GM21526 (cell line): Measurements from ENCODE around the gene ATP5MG.
"Not testable (repeated sequence)": the region's sequence is repeated elsewhere in the genome, so short reads cannot be mapped to it uniquely, and the experiment has no call there.

Source experiments
- ATAC-seq: cut with Tn5 transposase; IDR thresholded peaks from one replicate; pipeline ENCODE4 v1.9.1; 2021; ENCODE audit warnings: moderate library complexity; ENCODE audit not compliant: unreplicated experiment, low FRiP score

The ATP5MG gene

DNA sequence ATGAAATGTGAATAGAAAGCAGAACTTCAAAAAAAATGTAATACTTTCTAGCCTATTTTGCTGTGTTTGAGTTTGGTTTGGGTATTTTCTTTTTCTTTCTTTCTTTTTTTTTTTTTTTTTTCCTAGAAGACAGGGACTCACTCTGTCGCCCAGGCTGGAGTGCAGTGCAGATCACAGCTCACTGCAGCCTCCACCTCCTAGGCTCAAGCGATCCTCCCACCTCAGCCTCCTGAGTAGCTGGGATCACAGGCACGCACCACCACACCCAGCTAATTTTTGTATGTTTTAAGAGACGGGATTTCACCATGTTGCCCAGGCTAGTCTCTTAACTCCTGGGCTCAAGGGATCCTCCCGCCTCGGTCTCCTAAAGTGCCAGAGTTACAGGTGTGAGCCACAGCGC, 1.2 kb downstream of the ATP5MG start:
- ATAC-seq: not testable (repeated sequence)

GRCh38 chr11:118406599-118407166, 5.3 kb downstream of the ATP5MG start:
- no peak for ATAC-seq

DNA sequence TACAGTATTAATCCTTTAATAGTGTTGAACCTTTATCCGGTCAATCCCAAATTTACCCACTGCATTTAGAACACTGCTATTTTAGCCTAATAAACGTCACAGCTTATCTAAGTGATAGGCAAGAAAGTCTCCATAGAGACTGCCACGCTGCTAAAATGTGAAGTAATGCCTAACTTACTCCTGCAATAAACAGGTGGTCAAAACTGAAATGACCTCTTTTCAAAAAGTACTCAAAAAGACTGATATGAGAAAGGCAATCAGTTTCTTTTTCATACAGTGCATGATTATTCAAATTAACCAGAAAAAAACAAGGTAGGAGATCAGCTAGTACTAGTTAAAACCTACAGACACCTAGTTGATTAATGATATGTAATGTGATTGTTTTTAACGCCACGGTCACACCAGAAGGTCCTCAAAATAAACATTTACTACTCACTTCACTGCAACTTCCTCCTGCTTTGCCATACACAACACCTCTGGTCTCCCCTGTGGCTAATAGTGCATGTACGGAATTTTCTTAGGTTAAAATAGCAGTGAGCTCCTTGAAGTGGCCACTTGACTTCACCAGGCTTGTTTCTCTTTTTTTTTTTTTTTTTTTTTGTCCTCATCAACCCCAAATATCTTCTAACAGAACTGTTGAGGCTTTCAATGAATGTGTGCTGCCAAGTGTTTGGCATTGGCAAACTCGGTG, 8.8 kb downstream of the ATP5MG start:
- ATAC-seq: no peak

DNA sequence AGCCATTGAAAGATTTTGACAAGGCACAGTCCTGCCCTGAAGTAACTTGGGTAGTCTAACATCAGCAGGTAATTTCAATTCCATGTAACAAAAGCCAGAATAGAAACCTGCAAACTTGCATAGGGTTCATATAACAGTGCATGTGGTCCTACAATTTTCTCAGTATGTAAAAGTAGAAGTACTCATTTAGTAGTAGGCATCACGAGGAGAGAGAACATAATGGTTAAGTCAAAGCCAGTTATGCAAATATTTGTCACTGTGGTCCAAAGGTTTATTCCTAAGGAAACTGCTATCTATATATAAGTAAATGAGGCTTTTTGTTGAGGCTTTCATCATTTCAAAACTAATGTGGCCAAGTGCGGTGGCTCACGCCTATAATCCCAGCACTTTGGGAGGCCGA, 10.1 kb downstream of the ATP5MG start:
- ATAC-seq: no peak

DNA sequence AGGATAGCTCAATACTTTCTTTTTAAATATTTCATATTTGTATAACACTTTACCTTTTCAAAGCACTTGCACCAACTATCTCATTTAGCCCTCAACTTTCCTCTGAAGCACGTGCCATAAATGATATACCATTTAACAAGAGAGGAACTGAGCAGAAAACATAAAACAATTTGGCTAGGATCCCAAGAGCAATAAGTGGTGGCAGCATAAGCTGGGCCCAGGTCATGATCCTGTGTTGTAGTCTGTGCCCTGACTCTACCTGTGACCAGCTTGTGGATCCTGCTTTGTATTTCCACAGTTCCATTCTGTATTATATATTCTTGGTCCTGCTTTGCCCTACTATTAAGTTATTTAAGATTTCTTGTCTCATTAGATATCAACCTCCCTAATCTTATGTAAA, 11.5 kb downstream of the ATP5MG start:
- ATAC-seq: no peak

- ATAC-seq: no peak
These were observed 13.8 kb downstream of the ATP5MG start for GRCh38 chr11:118415062-118415738.

DNA sequence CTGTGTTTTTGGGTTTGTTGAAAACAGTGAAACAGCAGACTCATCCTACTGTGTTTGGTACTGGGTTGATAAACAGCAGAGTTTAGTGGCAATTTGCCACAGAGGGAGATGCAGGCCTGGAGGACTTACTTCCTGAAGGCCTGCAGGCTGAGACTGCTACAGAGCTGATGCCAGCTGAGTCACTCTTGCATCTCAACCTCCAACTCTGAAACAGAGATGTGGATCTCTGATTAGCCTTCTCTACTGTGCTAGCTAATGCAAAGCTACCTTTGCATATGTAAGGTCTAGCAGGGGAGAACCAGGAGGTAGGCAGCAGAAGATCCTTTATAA, 14.3 kb downstream of the ATP5MG start:
- no peak for ATAC-seq

- ATAC-seq: not testable (repeated sequence)
These were observed 15.5 kb downstream of the ATP5MG start for GRCh38 chr11:118416900-118417299.

GRCh38 chr11:118417801-118418200, 16.4 kb downstream of the ATP5MG start:
- ATAC-seq: no peak

- no peak for ATAC-seq
These were observed 17.4 kb downstream of the ATP5MG start for GRCh38 chr11:118418766-118419165.

DNA sequence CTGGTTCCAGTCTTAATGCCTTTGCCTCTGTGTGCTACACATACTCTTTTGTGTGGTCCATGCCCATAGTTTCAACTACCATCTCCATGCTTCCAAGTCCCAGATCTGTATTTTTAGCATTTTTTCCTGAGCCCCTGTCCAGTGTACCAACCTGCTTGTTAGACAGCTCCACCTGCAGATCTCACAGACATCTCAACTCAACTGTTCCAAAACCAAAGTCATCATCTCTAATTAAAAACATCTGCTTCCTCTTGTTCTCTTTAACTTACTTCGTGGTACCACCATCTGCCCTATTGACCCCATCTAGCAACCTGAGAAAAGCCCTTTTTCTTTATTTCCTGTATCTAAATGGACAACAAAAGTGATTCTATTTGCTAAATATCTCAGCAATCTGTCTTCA, 26.3 kb downstream of the ATP5MG start:
- ATAC-seq: no peak

GRCh38 chr11:118430956-118431355, 29.6 kb downstream of the ATP5MG start:
- no peak for ATAC-seq

DNA sequence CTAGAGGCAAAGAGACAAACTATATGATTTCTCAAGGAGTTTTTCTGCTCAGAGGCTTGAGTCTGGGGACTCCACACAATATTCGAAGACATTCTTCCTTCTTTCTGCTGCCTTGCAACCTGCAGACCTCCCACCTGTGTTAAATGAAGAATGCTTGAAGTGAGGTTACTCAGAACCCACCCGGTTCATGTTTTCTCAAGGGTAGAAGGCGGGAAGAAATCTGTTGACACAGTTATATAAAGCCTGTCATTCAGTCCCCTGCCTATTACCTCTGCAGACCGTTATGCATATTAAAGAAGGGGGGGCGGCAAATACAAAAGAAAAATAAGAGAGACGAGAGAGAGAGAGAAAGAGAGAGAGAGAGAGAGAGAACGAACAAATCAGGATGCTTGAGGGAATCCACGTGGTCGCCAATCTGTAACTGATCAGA, 32.7 kb downstream of the ATP5MG start:
- no peak for ATAC-seq

GRCh38 chr11:118434553-118435289, 33.3 kb downstream of the ATP5MG start:
- ATAC-seq: no peak

GRCh38 chr11:118435290-118435892, 34.0 kb downstream of the ATP5MG start:
- peak; percentile 17 for ATAC-seq

DNA sequence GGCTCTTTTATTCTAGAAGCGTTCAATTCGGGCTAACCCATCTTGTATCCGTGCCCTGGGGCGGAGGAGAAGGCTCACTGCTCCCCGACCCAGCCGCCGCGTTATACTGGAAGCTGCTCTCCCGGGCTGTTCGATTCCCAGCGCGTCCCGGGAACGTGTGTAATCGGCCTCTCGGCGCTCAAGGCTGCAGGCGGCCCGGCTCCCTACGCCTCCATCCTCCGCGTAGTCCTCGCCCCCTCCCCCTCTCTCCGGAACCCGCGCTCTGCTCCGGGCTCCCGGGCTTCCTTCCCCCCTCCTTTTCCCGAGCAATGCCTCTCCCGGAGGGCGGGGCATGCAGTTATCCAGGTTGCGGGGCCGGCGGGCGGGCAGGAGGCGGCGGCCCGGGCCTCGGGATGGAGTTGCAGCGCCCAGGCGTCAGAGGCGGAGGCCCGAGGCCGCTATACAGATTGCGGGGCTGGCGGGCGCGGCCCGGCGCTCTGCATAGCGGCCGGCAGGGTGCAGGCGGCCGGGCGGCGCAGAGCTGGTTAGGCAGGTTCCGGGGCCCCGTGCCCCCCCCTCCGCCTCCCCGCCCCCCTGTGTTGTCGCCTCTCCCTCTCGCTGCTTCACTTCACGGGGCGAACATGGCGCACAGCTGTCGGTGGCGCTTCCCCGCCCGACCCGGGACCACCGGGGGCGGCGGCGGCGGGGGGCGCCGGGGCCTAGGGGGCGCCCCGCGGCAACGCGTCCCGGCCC, 34.7 kb downstream of the ATP5MG start, which contains the start of gene KMT2A:
KMT2A (plus strand) TSS at position 600 of the 732 bp plus-strand sequence; CDS start at position 621, 21 bp downstream.
- peak; percentile 52 for ATAC-seq

GRCh38 chr11:118436639-118437207, 35.3 kb downstream of the ATP5MG start:
- peak; percentile 4 for ATAC-seq

DNA sequence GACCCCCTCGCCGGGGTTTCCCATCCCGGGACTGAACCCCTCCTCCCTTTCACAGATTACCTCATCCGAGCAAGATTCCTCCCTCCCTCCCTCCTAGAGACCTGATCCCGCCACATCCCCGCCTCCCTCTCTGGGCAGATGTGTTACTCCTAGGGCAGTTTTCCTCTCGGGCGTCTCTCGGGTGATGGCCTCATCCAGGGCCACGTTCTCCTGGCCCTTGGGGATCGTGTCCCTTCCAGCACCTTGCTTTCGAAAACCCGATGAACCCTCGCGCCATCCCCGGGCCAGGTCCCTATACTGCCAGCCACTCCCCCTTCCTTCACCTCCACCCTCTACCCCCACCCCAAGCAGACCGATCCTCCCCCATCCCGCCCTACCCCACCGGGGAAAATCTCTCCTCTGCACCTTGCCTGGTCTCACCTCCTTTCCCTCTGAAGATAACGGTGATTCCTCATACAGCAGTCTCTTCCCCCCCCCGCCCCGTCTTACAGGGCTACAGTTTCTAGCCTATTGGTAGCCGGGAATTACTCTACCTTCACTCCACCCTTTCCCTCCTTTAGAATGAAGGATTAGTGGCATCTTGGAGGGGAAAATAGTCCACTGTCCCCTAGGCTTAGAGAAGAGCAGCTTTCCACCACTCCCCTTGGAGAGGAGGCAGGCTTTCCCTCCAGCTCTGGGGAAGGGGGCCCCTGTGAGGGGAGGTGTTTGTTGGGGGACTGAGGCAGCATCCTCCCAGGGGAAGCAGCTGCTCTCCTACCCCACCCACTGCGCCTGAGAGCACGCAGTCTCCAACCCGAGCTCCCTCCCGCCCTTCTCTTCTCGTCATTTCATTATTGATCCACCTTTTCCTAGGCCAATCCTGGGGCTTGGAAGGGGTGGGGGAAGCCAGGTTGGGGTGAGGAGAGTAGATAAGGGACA, 36.1 kb downstream of the ATP5MG start:
- ATAC-seq: no peak
